ENCODE results near the gene DTL.

The DTL gene

GRCh38 chr1:212074856-212075255, 39.3 kb downstream of the DTL start:
- in situ Hi-C loops (cut with HindIII; ENCODE audit: low pct_ligation_motif_present, low sequenced_read_pairs) = loop anchor here (25.0 kb wide), 1 partner anchor 187 kb away; no protein-coding TSS in a partner anchor
- Histone ChIP-seq H3K4me3 (ENCODE audit: low read depth, low read length) (no peak overlapping the region), H3K36me3 (replicated peaks) (no peaks in the 10 kb centered on the region), H3K27ac (no peak overlapping the region), H3K27me3 (replicated peaks) (no peaks in the 10 kb centered on the region)
- no peak for TF ChIP-seq CTCF (IDR thresholded peaks at IDR 0.05; ENCODE audit: low read depth, low read length, missing control alignments)
- DNase-seq = no peak

GRCh38 chr1:212077028-212077427, 41.5 kb downstream of the DTL start:
- Histone ChIP-seq H3K27me3 (replicated peaks) (no peaks in the 10 kb centered on the region), H3K27ac (no peak overlapping the region), H3K4me3 (ENCODE audit: low read depth, low read length) (no peak overlapping the region), H3K36me3 (replicated peaks) (no peaks in the 10 kb centered on the region)
- in situ Hi-C loops (cut with HindIII; ENCODE audit: low pct_ligation_motif_present, low sequenced_read_pairs) = loop anchor here (25.0 kb wide), 1 partner anchor 185 kb away; no protein-coding TSS in a partner anchor
- no peak for TF ChIP-seq CTCF (IDR thresholded peaks at IDR 0.05; ENCODE audit: low read depth, low read length, missing control alignments)
- DNase-seq = no peak

- no peak overlapping the region for H3K4me3 ChIP-seq (ENCODE audit: low read depth, low read length)
- no peak for TF ChIP-seq CTCF (IDR thresholded peaks at IDR 0.05; ENCODE audit: low read depth, low read length, missing control alignments)
- no peaks in the 10 kb centered on the region for H3K36me3 ChIP-seq (replicated peaks)
- no peaks in the 10 kb centered on the region for H3K27me3 ChIP-seq (replicated peaks)
- no peak for DNase-seq
- in situ Hi-C loops (cut with HindIII; ENCODE audit: low pct_ligation_motif_present, low sequenced_read_pairs) = loop anchor here (25.0 kb wide), 1 partner anchor 183 kb away; no protein-coding TSS in a partner anchor
- H3K27ac ChIP-seq = no peak overlapping the region
Observed at GRCh38 chr1:212078826-212079225, 43.3 kb downstream of the DTL start.

GRCh38 chr1:212082765-212083406, 47.3 kb downstream of the DTL start:
- no peak for DNase-seq
- Histone ChIP-seq H3K36me3 (replicated peaks) (no peaks in the 10 kb centered on the region), H3K27me3 (replicated peaks) (no peaks in the 10 kb centered on the region), H3K4me3 (ENCODE audit: low read depth, low read length) (no peak overlapping the region), H3K27ac (no peak overlapping the region)
- in situ Hi-C loops (cut with HindIII; ENCODE audit: low pct_ligation_motif_present, low sequenced_read_pairs) = loop anchor here (25.0 kb wide), 1 partner anchor 179 kb away; no protein-coding TSS in a partner anchor
- TF ChIP-seq CTCF (IDR thresholded peaks at IDR 0.05; ENCODE audit: low read depth, low read length, missing control alignments) = no peak

GRCh38 chr1:212089560-212090163, 54.1 kb downstream of the DTL start:
- H3K27me3 ChIP-seq (replicated peaks) = no peaks in the 10 kb centered on the region
- in situ Hi-C loops (cut with HindIII; ENCODE audit: low pct_ligation_motif_present, low sequenced_read_pairs) = loop anchor here (25.0 kb wide), 1 partner anchor 173 kb away; no protein-coding TSS in a partner anchor
- H3K36me3 ChIP-seq (replicated peaks) = no peaks in the 10 kb centered on the region
- H3K4me3 ChIP-seq (ENCODE audit: low read depth, low read length) = no peak overlapping the region
- no peak for DNase-seq
- H3K27ac ChIP-seq = no peak overlapping the region
- TF ChIP-seq CTCF (IDR thresholded peaks at IDR 0.05; ENCODE audit: low read depth, low read length, missing control alignments) = no peak
